Measurements from ENCODE around the gene RASD1.
"Not testable (repeated sequence)": the region's sequence is repeated elsewhere in the genome, so short reads cannot be mapped to it uniquely, and the experiment has no call there.

RASD1 gene

GRCh38 chr17:17494870-17495535 lies 1.2 kb downstream of the RASD1 start:
- H3K36me3 Mint-ChIP-seq (ENCODE audit: insufficient read depth) = peaks cover 5% of the 10 kb centered on the region
- no peaks in the 10 kb centered on the region for H3K9me3 Mint-ChIP-seq
- H3K27ac Mint-ChIP-seq (ENCODE audit: low read depth) = no peak overlapping the region
- DNase-seq (ENCODE audit: low spot score in 2 of 2) = no peak
- no peaks in the 10 kb centered on the region for H3K27me3 Mint-ChIP-seq
- ATAC-seq (replicated peaks; ENCODE audit: extremely low read depth, poor library complexity, severe bottlenecking) = no peak
- peaks cover 8% of the 10 kb centered on the region for H3K4me1 Mint-ChIP-seq
- peak overlapping the region; percentile 75 for H3K4me3 Mint-ChIP-seq

DNA sequence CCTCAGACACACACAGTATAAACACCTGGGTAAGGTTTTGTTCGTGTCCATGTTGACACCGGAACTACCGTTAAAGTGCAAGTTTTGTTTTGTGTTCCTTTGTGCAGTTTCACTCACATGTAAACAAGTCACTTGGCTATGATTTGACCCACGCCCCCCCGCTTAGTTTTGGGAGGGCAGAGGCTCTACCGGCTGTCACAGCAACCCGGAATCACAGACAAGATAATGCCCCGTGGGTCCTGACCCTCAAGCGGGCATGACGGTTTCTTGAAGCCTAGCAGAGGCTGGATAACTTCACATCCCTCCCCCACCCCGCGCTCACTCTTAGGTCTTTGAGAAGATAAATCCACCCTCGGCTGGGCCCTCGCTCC lies 1.7 kb downstream of the RASD1 start:
- no peak overlapping the region for H3K27ac Mint-ChIP-seq (ENCODE audit: low read depth)
- H3K27me3 Mint-ChIP-seq = no peaks in the 10 kb centered on the region
- ATAC-seq (replicated peaks; ENCODE audit: extremely low read depth, poor library complexity, severe bottlenecking) (no peak), DNase-seq (ENCODE audit: low spot score in 2 of 2) (no peak)
- H3K4me3 Mint-ChIP-seq = peak overlapping the region; percentile 75
- H3K9me3 Mint-ChIP-seq = no peaks in the 10 kb centered on the region
- H3K36me3 Mint-ChIP-seq (ENCODE audit: insufficient read depth) = peaks cover 5% of the 10 kb centered on the region
- peaks cover 8% of the 10 kb centered on the region for H3K4me1 Mint-ChIP-seq

DNA sequence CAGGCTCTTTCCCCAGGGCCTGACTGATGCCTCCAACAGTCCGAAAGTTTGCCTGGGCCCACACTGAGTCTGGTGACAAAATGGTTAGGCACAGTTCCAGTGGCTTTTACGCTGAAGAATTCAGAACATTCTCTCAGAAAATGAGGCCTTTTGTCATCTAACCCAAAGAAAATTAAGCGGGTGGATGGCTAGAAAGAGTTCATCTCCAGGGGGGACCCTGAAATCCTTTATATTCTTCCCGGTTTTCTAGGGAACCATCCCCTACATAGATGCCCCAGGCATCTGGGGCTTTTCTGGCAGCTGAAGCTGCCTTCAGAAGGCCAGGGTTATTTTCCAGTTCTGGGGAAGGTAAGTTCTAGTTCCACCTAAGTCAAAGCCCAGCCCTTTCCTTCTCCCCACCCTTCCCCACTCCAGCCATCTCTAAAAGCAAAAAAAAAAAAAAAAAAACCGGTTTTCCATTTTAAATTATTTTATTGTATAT lies 2.2 kb downstream of the RASD1 start:
- DNase-seq (ENCODE audit: low spot score in 2 of 2) = no peak
- Mint-ChIP-seq H3K4me1 (peaks cover 8% of the 10 kb centered on the region), H3K36me3 (ENCODE audit: insufficient read depth) (peaks cover 5% of the 10 kb centered on the region), H3K27me3 (no peaks in the 10 kb centered on the region), H3K27ac (ENCODE audit: low read depth) (no peak overlapping the region), H3K9me3 (no peaks in the 10 kb centered on the region), H3K4me3 (no peak overlapping the region)
- no peak for ATAC-seq (replicated peaks; ENCODE audit: extremely low read depth, poor library complexity, severe bottlenecking)

- DNase-seq (ENCODE audit: low spot score in 2 of 2) = no peak
- ATAC-seq (replicated peaks; ENCODE audit: extremely low read depth, poor library complexity, severe bottlenecking) = no peak
- Mint-ChIP-seq H3K27me3 (no peaks in the 10 kb centered on the region), H3K4me1 (peaks cover 8% of the 10 kb centered on the region), H3K36me3 (ENCODE audit: insufficient read depth) (peaks cover 5% of the 10 kb centered on the region), H3K9me3 (no peaks in the 10 kb centered on the region), H3K27ac (ENCODE audit: low read depth) (no peak overlapping the region), H3K4me3 (no peak overlapping the region)
These were observed 2.8 kb downstream of the RASD1 start for GRCh38 chr17:17493249-17493985.

DNA sequence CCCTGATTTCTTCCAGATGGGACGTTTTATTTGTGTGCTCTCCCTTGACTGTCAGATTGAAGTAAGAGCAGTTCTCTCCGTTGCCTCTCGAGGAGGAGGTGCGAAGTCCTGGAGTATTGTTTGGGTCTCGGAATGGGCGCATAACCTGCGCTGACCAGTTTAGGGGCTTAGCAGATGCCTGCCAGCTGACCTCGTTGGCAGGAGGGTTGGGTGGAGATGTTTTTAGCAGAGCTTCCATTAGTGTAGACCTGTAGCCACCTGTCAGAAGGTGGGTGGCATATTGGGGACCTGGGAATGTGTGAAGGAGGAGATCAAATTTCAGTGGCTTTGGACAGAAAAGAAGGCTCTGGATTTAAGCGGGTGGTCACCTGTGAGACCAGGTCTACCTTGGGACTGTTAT lies 3.6 kb downstream of the RASD1 start:
- Mint-ChIP-seq H3K9me3 (no peaks in the 10 kb centered on the region), H3K4me3 (no peak overlapping the region), H3K36me3 (ENCODE audit: insufficient read depth) (peaks cover 8% of the 10 kb centered on the region), H3K27ac (ENCODE audit: low read depth) (no peak overlapping the region), H3K4me1 (peaks cover 14% of the 10 kb centered on the region), H3K27me3 (no peaks in the 10 kb centered on the region)
- DNase-seq (ENCODE audit: low spot score in 2 of 2) (no peak), ATAC-seq (replicated peaks; ENCODE audit: extremely low read depth, poor library complexity, severe bottlenecking) (no peak)

GRCh38 chr17:17492085-17492484 lies 4.1 kb downstream of the RASD1 start:
- ATAC-seq (replicated peaks; ENCODE audit: extremely low read depth, poor library complexity, severe bottlenecking) (no peak), DNase-seq (ENCODE audit: low spot score in 2 of 2) (no peak)
- Mint-ChIP-seq H3K36me3 (ENCODE audit: insufficient read depth) (peaks cover 10% of the 10 kb centered on the region), H3K9me3 (no peaks in the 10 kb centered on the region), H3K4me3 (no peak overlapping the region), H3K27ac (ENCODE audit: low read depth) (no peak overlapping the region), H3K27me3 (no peaks in the 10 kb centered on the region), H3K4me1 (peaks cover 14% of the 10 kb centered on the region)

GRCh38 chr17:17491546-17491988 lies 4.6 kb downstream of the RASD1 start:
- Mint-ChIP-seq H3K27ac (ENCODE audit: low read depth) (no peak overlapping the region), H3K9me3 (no peaks in the 10 kb centered on the region), H3K4me3 (no peak overlapping the region), H3K27me3 (no peaks in the 10 kb centered on the region), H3K36me3 (ENCODE audit: insufficient read depth) (peaks cover 10% of the 10 kb centered on the region), H3K4me1 (peaks cover 14% of the 10 kb centered on the region)
- no peak for ATAC-seq (replicated peaks; ENCODE audit: extremely low read depth, poor library complexity, severe bottlenecking)
- DNase-seq (ENCODE audit: low spot score in 2 of 2) = no peak

DNA sequence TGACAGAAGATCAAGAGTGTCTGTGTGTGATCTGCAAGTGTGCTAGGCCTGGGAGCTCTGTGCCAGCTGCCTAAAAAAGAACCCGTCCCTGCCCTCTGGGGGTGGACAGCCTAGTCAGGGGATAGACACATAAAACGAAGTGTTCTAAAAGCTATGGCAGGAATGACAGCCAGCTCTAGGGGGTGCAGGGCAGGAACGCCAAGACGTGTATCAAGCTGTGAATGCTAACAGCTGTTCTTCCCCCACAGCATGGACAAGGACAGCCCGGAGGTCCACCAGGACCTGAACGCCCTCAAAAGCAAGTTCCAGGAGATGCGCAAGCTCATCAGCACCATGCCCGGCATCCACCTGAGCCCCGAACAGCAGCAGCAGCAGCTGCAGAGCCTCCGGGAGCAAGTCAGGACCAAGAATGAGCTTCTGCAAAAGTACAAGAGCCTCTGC lies 5.1 kb downstream of the RASD1 start:
- H3K27ac Mint-ChIP-seq (ENCODE audit: low read depth) = no peak overlapping the region
- DNase-seq (ENCODE audit: low spot score in 2 of 2) (no peak), ATAC-seq (replicated peaks; ENCODE audit: extremely low read depth, poor library complexity, severe bottlenecking) (no peak)
- no peaks in the 10 kb centered on the region for H3K9me3 Mint-ChIP-seq
- no peaks in the 10 kb centered on the region for H3K27me3 Mint-ChIP-seq
- H3K4me3 Mint-ChIP-seq = no peak overlapping the region
- peaks cover 10% of the 10 kb centered on the region for H3K36me3 Mint-ChIP-seq (ENCODE audit: insufficient read depth)
- peaks cover 14% of the 10 kb centered on the region for H3K4me1 Mint-ChIP-seq

DNA sequence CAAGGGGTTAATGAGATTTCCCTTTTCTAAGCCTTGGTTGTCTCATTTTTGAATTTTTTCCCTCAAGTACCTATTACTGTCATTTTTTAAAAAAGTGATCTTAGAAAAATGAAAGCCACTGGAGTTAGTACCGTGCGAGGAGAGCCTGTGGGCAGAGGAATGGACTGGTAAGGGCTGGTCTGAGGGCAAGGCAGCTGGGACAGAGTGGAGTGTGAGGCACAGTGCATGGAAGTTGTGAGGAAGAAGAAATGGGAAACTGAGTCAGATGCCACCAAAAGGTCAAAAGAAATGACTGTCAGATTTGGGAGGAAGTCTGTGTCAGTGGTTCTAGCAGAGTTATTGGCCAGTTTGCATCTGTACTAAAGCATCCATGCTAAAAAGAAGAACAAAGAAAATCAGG lies 8.2 kb downstream of the RASD1 start:
- Mint-ChIP-seq H3K4me1 (peaks cover 23% of the 10 kb centered on the region), H3K9me3 (no peaks in the 10 kb centered on the region), H3K27me3 (no peaks in the 10 kb centered on the region), H3K4me3 (no peak overlapping the region), H3K36me3 (ENCODE audit: insufficient read depth) (peaks cover 10% of the 10 kb centered on the region), H3K27ac (ENCODE audit: low read depth) (no peak overlapping the region)
- DNase-seq (ENCODE audit: low spot score in 2 of 2) = no peak
- no peak for ATAC-seq (replicated peaks; ENCODE audit: extremely low read depth, poor library complexity, severe bottlenecking)

DNA sequence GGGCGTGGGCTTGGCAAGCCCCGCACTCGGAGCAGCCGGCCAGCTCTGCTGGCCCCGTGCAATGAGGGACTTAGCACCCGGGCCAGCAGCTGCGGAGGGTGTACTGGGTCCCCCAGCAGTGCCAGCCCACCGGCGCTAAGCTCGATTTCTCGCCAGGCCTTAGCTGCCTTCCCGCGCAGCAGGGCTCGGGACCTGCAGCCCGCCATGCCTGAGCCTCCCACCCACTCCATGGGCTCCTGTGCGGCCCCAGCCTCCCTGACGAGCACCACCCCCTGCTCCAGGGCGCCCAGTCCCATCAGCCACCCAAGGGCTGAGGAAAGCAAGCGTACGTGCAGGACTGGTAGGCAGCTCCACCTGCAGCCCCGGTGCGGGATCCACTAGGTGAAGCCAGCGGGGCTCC lies 9.8 kb downstream of the RASD1 start:
- H3K9me3 Mint-ChIP-seq; H3K4me3 Mint-ChIP-seq; DNase-seq (ENCODE audit: low spot score in 2 of 2); H3K27me3 Mint-ChIP-seq; H3K27ac Mint-ChIP-seq (ENCODE audit: low read depth); ATAC-seq (replicated peaks; ENCODE audit: extremely low read depth, poor library complexity, severe bottlenecking): not testable (repeated sequence)
- peaks cover 11% of the 10 kb centered on the region for H3K36me3 Mint-ChIP-seq (ENCODE audit: insufficient read depth)
- peaks cover 38% of the 10 kb centered on the region for H3K4me1 Mint-ChIP-seq

GRCh38 chr17:17485420-17485819 lies 10.8 kb downstream of the RASD1 start:
- no peak overlapping the region for H3K27ac Mint-ChIP-seq (ENCODE audit: low read depth)
- DNase-seq (ENCODE audit: low spot score in 2 of 2) (no peak), ATAC-seq (replicated peaks; ENCODE audit: extremely low read depth, poor library complexity, severe bottlenecking) (no peak)
- peaks cover 48% of the 10 kb centered on the region for H3K4me1 Mint-ChIP-seq
- peaks cover 12% of the 10 kb centered on the region for H3K36me3 Mint-ChIP-seq (ENCODE audit: insufficient read depth)
- H3K9me3 Mint-ChIP-seq = no peaks in the 10 kb centered on the region
- no peaks in the 10 kb centered on the region for H3K27me3 Mint-ChIP-seq
- no peak overlapping the region for H3K4me3 Mint-ChIP-seq

DNA sequence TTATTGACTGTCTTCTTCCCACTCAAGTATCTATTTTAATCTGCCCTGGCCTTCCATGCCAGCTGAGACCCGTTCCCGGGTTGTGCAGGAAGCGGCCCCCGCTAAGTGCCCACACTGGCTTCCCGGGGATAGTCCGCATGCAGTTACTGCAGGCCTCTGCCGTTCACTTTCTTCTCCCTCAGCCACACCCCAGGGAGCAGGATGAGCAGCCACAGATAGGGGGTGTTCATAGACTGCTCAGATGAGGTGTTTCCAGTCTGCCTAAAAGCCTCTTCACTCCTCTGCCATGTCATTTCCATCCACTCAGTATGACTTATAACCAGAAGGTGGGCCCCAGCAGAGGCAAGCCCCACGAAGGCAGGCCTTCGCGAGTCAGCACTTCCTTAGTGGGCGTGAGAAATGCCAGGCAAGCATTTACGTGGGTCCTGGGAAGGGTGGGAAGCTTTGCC lies 11.7 kb downstream of the RASD1 start:
- H3K4me1 Mint-ChIP-seq = peaks cover 52% of the 10 kb centered on the region
- no peaks in the 10 kb centered on the region for H3K9me3 Mint-ChIP-seq
- H3K36me3 Mint-ChIP-seq (ENCODE audit: insufficient read depth) = peaks cover 12% of the 10 kb centered on the region
- H3K27ac Mint-ChIP-seq (ENCODE audit: low read depth) = peak overlapping the region; percentile 22
- no peak for ATAC-seq (replicated peaks; ENCODE audit: extremely low read depth, poor library complexity, severe bottlenecking)
- DNase-seq (ENCODE audit: low spot score in 2 of 2) = no peak
- H3K4me3 Mint-ChIP-seq = no peak overlapping the region
- H3K27me3 Mint-ChIP-seq = no peaks in the 10 kb centered on the region

DNA sequence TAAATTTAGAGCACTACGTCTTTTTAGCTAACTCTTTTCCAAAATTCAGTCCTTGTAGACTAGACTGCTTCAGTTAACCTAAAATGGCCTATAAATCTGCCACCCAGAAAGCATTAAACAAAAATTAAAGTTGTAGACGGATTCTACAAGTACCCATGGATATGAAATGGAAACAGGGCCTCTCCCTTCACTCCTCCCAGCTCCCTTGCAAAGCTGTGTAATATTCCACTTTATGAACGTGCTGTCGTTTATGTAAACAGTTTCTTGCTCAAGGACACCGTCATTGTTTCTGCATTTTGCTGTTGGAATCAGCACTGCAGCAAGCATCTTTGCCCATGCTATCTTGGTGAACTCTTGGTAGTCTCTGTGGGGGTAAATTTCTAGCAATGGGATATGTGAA lies 14.3 kb downstream of the RASD1 start:
- DNase-seq (ENCODE audit: low spot score in 2 of 2) = no peak
- H3K36me3 Mint-ChIP-seq (ENCODE audit: insufficient read depth) = peaks cover 19% of the 10 kb centered on the region
- H3K4me1 Mint-ChIP-seq = peaks cover 61% of the 10 kb centered on the region
- no peak overlapping the region for H3K27ac Mint-ChIP-seq (ENCODE audit: low read depth)
- no peak overlapping the region for H3K4me3 Mint-ChIP-seq
- H3K9me3 Mint-ChIP-seq = no peaks in the 10 kb centered on the region
- no peaks in the 10 kb centered on the region for H3K27me3 Mint-ChIP-seq
- no peak for ATAC-seq (replicated peaks; ENCODE audit: extremely low read depth, poor library complexity, severe bottlenecking)
